T-helper 17 cell (primary cell): Measurements from ENCODE around the gene KDM8. TPM values are rescaled to one million over a fixed set of nuclear protein-coding genes. Genes with fewer than 3 reads are reported as not detected.

Source experiments
- ATAC-seq: fragments of 150-1000 bp; cut with Tn5 transposase; 2 replicates; pipeline ENCODE4 v1.10.0; 2021; ENCODE audit warnings: mild to moderate bottlenecking, moderate library complexity
- DNase-seq, 3 donors: peaks; one replicate each; pipeline versions ENCODE4 v3.0.0 to v3.0.0-alpha.2; 2020 to 2021
- H3K9me3 ChIP-seq: one replicate; pipeline ENCODE4 v1.7.0; 2013; ENCODE audit warnings: low read length, mild to moderate bottlenecking; ENCODE audit not compliant: control insufficient read depth, poor library complexity, severe bottlenecking
- H3K27ac Mint-ChIP-seq: one replicate; pipeline ENCODE4 v1.8.0; 2022; ENCODE audit warnings: mild to moderate bottlenecking, moderate library complexity, mixed read lengths
- H3K27me3 Mint-ChIP-seq: one replicate; pipeline ENCODE4 v1.8.0; 2022; ENCODE audit warnings: mixed read lengths
- H3K36me3 Mint-ChIP-seq: one replicate; pipeline ENCODE4 v1.8.0; 2022; ENCODE audit warnings: low read depth, mixed read lengths
- H3K4me1 Mint-ChIP-seq: one replicate; pipeline ENCODE4 v1.8.0; 2022; ENCODE audit warnings: mild to moderate bottlenecking, mixed read lengths
- H3K4me3 Mint-ChIP-seq: one replicate; pipeline ENCODE4 v1.8.0; 2022; ENCODE audit warnings: mild to moderate bottlenecking, moderate library complexity, mixed read lengths
- total RNA-seq, 4 donors: library from RNA in 2 of 4; stranded (reverse) in 2 of 4; gene quantifications; one replicate each; pipeline ENCODE4 v1.2.3 and lab custom pipeline; 2022 to 2026

Gene KDM8
- 10 to 100 TPM; 11.6 to 11.9 TPM for total RNA-seq
- 11.4 to 14.6 reads per million in 2 donors for total RNA-seq (lab: John Stamatoyannopoulos, UW)

DNA sequence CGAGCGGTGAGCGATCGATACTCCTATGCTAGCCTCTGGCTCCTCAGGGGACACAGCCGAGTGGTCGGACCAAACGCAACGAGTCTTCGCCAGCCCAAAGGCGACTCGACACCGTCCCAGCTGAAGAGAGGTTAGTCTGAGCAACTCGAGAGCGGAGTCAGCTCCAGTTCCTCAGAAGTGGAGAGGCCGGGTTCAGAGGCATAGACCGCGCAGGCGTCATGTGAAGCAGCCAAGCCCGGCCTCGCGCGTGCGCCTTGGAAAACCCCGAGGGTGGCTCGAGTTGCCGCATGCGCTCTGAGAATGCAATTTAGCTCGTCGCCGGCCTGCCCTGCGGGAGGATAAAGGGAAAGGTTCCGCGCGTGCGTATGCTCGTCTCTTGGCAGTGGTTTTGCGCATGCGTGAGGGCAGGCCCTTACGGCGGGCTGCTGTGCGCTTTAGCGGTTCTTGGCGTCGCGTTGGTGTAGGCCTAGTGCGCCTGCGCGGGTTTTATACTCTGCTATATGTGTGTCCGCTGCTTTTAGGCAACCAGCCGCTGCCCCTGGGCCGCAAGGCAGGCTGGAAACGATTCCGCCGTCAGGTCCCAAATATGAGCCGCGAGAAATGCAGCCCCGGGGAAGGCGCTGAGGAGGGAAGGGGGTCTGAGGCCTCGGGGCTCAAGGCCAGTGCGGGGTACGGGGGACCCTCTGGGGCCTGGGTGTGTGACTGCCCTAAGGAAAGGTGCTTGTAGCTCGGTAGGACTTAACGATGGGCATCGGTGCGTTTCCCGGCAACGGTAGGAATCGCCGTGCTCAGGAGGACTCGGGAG is at the start of gene KDM8:
TSS of gene KDM8 (plus strand) at position 20 of the 805 bp plus-strand sequence. CDS start 6,598 bp downstream, outside the sequence.
- Mint-ChIP-seq H3K4me3 (peak within 1 kb of the TSS; percentile 99), H3K27ac (peak within 1 kb of the TSS; percentile 99), H3K36me3 (peaks cover 2% of the 10 kb centered on the region), H3K27me3 (no peaks in the 10 kb centered on the region), H3K4me1 (peaks cover 35% of the 10 kb centered on the region)
- ATAC-seq (peak; percentile 83), DNase-seq (peak; percentile 98 to 100 (median 99))
- H3K9me3 ChIP-seq, result no peaks in the 10 kb centered on the region

GRCh38 chr16:27154705-27155521 is 48.4 kb upstream of the KDM8 start:
- no peaks in the 10 kb centered on the region for H3K27me3 Mint-ChIP-seq
- ATAC-seq, result peak; percentile 72
- peak; percentile 44 to 64 (median 55) for DNase-seq
- H3K9me3 ChIP-seq, result no peaks in the 10 kb centered on the region
- peak overlapping the region; percentile 78 for H3K27ac Mint-ChIP-seq
- peak overlapping the region; percentile 9 for H3K4me3 Mint-ChIP-seq
- H3K36me3 Mint-ChIP-seq, result peaks cover 2% of the 10 kb centered on the region
- H3K4me1 Mint-ChIP-seq, result peaks cover 8% of the 10 kb centered on the region

GRCh38 chr16:27156579-27156978 is 46.7 kb upstream of the KDM8 start:
- no peaks in the 10 kb centered on the region for H3K9me3 ChIP-seq
- H3K27ac Mint-ChIP-seq, result no peak overlapping the region
- peaks cover 2% of the 10 kb centered on the region for H3K36me3 Mint-ChIP-seq
- no peaks in the 10 kb centered on the region for H3K27me3 Mint-ChIP-seq
- DNase-seq (no peak), ATAC-seq (no peak)
- peaks cover 8% of the 10 kb centered on the region for H3K4me1 Mint-ChIP-seq
- H3K4me3 Mint-ChIP-seq, result no peak overlapping the region

DNA sequence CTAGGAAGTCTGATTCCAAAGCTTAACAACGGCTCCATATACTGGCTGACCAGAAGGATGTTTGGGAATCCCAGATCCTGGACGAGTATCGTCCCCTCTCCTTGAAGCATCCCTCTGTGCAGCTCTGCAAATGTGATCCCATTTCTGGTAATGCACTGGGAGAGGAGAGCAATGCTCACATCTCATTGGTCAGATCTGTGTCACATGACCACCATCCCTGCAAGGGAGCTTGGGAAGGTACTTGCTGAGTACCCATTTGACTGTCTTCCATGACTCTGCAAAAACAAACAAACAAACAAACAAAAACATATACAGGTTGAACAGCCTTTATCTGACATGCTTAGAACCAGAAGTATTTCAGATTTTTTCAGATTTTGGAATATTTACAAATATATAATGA is 41.9 kb upstream of the KDM8 start:
- Mint-ChIP-seq H3K27ac (no peak overlapping the region), H3K4me1 (no peaks in the 10 kb centered on the region), H3K27me3 (no peaks in the 10 kb centered on the region), H3K36me3 (no peaks in the 10 kb centered on the region), H3K4me3 (no peak overlapping the region)
- ATAC-seq (no peak), DNase-seq (no peak)
- H3K9me3 ChIP-seq, result no peaks in the 10 kb centered on the region

- H3K9me3 ChIP-seq, result no peaks in the 10 kb centered on the region
- no peaks in the 10 kb centered on the region for H3K27me3 Mint-ChIP-seq
- no peak overlapping the region for H3K4me3 Mint-ChIP-seq
- H3K36me3 Mint-ChIP-seq, result no peaks in the 10 kb centered on the region
- ATAC-seq (no peak), DNase-seq (no peak)
- H3K4me1 Mint-ChIP-seq, result peaks cover 11% of the 10 kb centered on the region
- H3K27ac Mint-ChIP-seq, result no peak overlapping the region
Measured at GRCh38 chr16:27164352-27164751, 39.0 kb upstream of the KDM8 start.

GRCh38 chr16:27165576-27165975 is 37.8 kb upstream of the KDM8 start:
- H3K27ac Mint-ChIP-seq, result no peak overlapping the region
- H3K4me3 Mint-ChIP-seq, result no peak overlapping the region
- H3K36me3 Mint-ChIP-seq, result no peaks in the 10 kb centered on the region
- peaks cover 20% of the 10 kb centered on the region for H3K4me1 Mint-ChIP-seq
- DNase-seq (no peak), ATAC-seq (no peak)
- no peaks in the 10 kb centered on the region for H3K27me3 Mint-ChIP-seq
- no peaks in the 10 kb centered on the region for H3K9me3 ChIP-seq

GRCh38 chr16:27168790-27169189 is 34.5 kb upstream of the KDM8 start:
- Mint-ChIP-seq H3K4me1 (peaks cover 35% of the 10 kb centered on the region), H3K36me3 (no peaks in the 10 kb centered on the region), H3K27ac (peak overlapping the region; percentile 89), H3K27me3 (no peaks in the 10 kb centered on the region), H3K4me3 (peak overlapping the region; percentile 12)
- DNase-seq (no peak), ATAC-seq (no peak)
- no peaks in the 10 kb centered on the region for H3K9me3 ChIP-seq

- H3K27me3 Mint-ChIP-seq, result no peaks in the 10 kb centered on the region
- H3K9me3 ChIP-seq, result no peaks in the 10 kb centered on the region
- DNase-seq, result peak; percentile 36 to 68 (median 55)
- H3K4me1 Mint-ChIP-seq, result peaks cover 38% of the 10 kb centered on the region
- H3K36me3 Mint-ChIP-seq, result no peaks in the 10 kb centered on the region
- H3K27ac Mint-ChIP-seq, result peak overlapping the region; percentile 89
- H3K4me3 Mint-ChIP-seq, result peak overlapping the region; percentile 68
- ATAC-seq, result peak; percentile 93
Measured at GRCh38 chr16:27169511-27170071, 33.7 kb upstream of the KDM8 start.

DNA sequence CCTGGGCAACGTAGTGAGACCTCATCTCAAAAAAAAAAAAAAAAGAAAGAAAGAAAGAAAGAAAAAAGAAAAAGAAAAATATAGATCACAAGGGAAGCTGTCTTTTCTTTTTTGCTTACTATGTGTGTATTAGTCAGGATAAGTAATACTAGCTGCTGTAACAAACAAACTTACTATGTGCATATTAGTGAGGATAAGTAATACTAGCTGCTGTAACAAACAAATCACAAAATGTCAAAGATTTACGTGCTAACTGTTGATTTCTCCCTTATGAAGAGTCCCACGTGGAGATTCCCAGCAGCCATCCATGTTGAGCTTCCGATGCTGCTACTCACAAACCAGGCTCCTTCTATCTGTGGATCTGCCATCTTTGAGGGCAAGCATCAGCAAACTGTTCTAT is 31.7 kb upstream of the KDM8 start:
- no peaks in the 10 kb centered on the region for H3K9me3 ChIP-seq
- DNase-seq (no peak), ATAC-seq (no peak)
- Mint-ChIP-seq H3K27ac (peak overlapping the region; percentile 89), H3K27me3 (no peaks in the 10 kb centered on the region), H3K4me3 (no peak overlapping the region), H3K4me1 (peaks cover 41% of the 10 kb centered on the region), H3K36me3 (no peaks in the 10 kb centered on the region)

- peak overlapping the region; percentile 68 for H3K4me3 Mint-ChIP-seq
- peak overlapping the region; percentile 89 for H3K27ac Mint-ChIP-seq
- DNase-seq (peak; percentile 27 to 37 (median 27)), ATAC-seq (peak; percentile 50)
- no peaks in the 10 kb centered on the region for H3K9me3 ChIP-seq
- no peaks in the 10 kb centered on the region for H3K27me3 Mint-ChIP-seq
- peaks cover 37% of the 10 kb centered on the region for H3K4me1 Mint-ChIP-seq
- H3K36me3 Mint-ChIP-seq, result no peaks in the 10 kb centered on the region
Measured at GRCh38 chr16:27174007-27174406, 29.3 kb upstream of the KDM8 start.

- no peak overlapping the region for H3K4me3 Mint-ChIP-seq
- no peaks in the 10 kb centered on the region for H3K9me3 ChIP-seq
- ATAC-seq (no peak), DNase-seq (no peak)
- peak overlapping the region; percentile 89 for H3K27ac Mint-ChIP-seq
- no peaks in the 10 kb centered on the region for H3K27me3 Mint-ChIP-seq
- no peaks in the 10 kb centered on the region for H3K36me3 Mint-ChIP-seq
- peaks cover 40% of the 10 kb centered on the region for H3K4me1 Mint-ChIP-seq
Measured at GRCh38 chr16:27174798-27175197, 28.5 kb upstream of the KDM8 start.

- ATAC-seq, result no peak
- no peaks in the 10 kb centered on the region for H3K9me3 ChIP-seq
- DNase-seq, result no peak
- no peaks in the 10 kb centered on the region for H3K27me3 Mint-ChIP-seq
- H3K4me3 Mint-ChIP-seq, result no peak overlapping the region
- H3K4me1 Mint-ChIP-seq, result peaks cover 36% of the 10 kb centered on the region
- peak overlapping the region; percentile 91 for H3K27ac Mint-ChIP-seq
- no peaks in the 10 kb centered on the region for H3K36me3 Mint-ChIP-seq
Measured at GRCh38 chr16:27175888-27176287, 27.4 kb upstream of the KDM8 start.
